Measurements from ENCODE around the gene TEAD3.

DNA sequence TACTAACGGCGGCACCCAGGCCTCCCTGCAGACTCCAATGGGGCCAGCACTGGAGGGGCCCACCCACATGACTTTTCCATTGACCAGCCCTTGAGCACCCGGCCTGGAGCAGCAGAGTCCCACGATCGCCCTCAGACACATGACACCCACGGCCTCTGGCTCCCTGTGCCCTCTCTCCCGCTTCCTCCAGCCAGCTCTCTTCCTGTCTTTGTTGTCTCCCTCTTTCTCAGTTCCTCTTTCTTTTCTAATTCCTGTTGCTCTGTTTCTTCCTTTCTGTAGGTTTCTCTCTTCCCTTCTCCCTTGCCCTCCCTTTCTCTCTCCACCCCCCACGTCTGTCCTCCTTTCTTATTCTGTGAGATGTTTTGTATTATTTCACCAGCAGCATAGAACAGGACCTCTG is 70.8 kb downstream of the TEAD3 start:
- TF ChIP-seq, protein P1, sequence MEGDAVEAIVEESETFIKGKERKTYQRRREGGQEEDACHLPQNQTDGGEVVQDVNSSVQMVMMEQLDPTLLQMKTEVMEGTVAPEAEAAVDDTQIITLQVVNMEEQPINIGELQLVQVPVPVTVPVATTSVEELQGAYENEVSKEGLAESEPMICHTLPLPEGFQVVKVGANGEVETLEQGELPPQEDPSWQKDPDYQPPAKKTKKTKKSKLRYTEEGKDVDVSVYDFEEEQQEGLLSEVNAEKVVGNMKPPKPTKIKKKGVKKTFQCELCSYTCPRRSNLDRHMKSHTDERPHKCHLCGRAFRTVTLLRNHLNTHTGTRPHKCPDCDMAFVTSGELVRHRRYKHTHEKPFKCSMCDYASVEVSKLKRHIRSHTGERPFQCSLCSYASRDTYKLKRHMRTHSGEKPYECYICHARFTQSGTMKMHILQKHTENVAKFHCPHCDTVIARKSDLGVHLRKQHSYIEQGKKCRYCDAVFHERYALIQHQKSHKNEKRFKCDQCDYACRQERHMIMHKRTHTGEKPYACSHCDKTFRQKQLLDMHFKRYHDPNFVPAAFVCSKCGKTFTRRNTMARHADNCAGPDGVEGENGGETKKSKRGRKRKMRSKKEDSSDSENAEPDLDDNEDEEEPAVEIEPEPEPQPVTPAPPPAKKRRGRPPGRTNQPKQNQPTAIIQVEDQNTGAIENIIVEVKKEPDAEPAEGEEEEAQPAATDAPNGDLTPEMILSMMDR (IDR thresholded peaks at IDR 0.05) = no peak
- TF ChIP-seq POLR2A (IDR thresholded peaks at IDR 0.05) = no peak
